PC-3 (cell line): ENCODE results near the gene SLC16A3.

Experiments
- EZH2 ChIP-seq: fragments of 300-600 bp; sonication (generic); IDR thresholded peaks from one replicate; pipeline ENCODE4 v1.6.1; 2017; ENCODE audit warnings: antibody characterized with exemption, mild to moderate bottlenecking, low read length; ENCODE audit not compliant: unreplicated experiment
- EZH2phosphoT487 ChIP-seq: fragments of 300-600 bp; sonication (generic); IDR thresholded peaks from 2 replicates; pipeline ENCODE4 v1.6.1; 2018; ENCODE audit warnings: mild to moderate bottlenecking, antibody characterized with exemption, low read length, borderline replicate concordance
- TF ChIP-seq, protein P1 (sequence below): fragments of 300-600 bp; sonication (generic); conservative IDR thresholded peaks from 2 replicates; pipeline ENCODE4 v1.5.1; 2017; ENCODE audit warnings: antibody characterized with exemption, low read depth, mild to moderate bottlenecking, low read length

DNA sequence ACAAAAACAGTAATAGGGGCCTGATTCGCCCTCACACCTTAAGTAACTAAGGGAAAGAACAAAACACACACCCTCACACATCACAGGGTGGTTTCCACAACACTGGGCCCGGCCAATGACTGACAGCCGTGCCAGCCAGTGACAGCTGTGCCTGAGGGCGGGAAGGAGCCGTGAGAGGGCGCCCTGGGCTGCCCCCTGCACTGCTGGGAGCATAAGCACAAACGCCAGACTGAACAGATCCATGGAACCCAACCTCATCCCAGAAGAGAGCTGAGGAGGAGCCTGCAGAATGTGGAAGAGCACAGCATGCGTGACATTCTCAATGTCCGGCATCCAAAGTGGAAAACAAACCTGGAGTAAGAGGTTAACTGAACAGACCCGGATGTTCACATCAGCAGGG, 28.6 kb downstream of the SLC16A3 start:
- TF ChIP-seq, protein P1, sequence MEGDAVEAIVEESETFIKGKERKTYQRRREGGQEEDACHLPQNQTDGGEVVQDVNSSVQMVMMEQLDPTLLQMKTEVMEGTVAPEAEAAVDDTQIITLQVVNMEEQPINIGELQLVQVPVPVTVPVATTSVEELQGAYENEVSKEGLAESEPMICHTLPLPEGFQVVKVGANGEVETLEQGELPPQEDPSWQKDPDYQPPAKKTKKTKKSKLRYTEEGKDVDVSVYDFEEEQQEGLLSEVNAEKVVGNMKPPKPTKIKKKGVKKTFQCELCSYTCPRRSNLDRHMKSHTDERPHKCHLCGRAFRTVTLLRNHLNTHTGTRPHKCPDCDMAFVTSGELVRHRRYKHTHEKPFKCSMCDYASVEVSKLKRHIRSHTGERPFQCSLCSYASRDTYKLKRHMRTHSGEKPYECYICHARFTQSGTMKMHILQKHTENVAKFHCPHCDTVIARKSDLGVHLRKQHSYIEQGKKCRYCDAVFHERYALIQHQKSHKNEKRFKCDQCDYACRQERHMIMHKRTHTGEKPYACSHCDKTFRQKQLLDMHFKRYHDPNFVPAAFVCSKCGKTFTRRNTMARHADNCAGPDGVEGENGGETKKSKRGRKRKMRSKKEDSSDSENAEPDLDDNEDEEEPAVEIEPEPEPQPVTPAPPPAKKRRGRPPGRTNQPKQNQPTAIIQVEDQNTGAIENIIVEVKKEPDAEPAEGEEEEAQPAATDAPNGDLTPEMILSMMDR = no peak
- TF ChIP-seq EZH2 (no peak), EZH2phosphoT487 (no peak)
